Kidney (tissue), 14 donors: ENCODE measurements around the gene GNA12. TPM values are rescaled to one million over a fixed set of nuclear protein-coding genes. Genes with fewer than 3 reads are reported as not detected.

Source experiments
- DNase-seq, 5 donors: peaks; one replicate each; pipeline ENCODE4 v3.0.0-alpha.2; 2013 to 2020
- FAIRE-seq: peaks from 2 replicates; lab custom pipeline; 2012; peaks lifted over from hg19 to GRCh38; lab: Jason Lieb, UNC
- H3K27ac ChIP-seq, 2 donors: one replicate each; pipeline ENCODE4 v1.7.0; 2013; ENCODE audit warnings: low read depth in 2 of 2, low read length in 2 of 2, inconsistent platforms in 1 of 2
- H3K27me3 ChIP-seq: one replicate; pipeline ENCODE4 v1.7.1; 2013; ENCODE audit warnings: low read length, inconsistent platforms; ENCODE audit not compliant: control insufficient read depth, insufficient read depth
- H3K36me3 ChIP-seq, 3 donors: one replicate each; pipeline versions ENCODE4 v1.7.0 to v1.7.1; 2013; ENCODE audit warnings: low read length in 3 of 3, control low read depth in 1 of 3, inconsistent platforms in 1 of 3; ENCODE audit not compliant: insufficient read depth in 3 of 3, control insufficient read depth in 2 of 3
- H3K4me1 ChIP-seq, 3 donors: one replicate each; pipeline versions ENCODE4 v1.7.0 to v1.7.1; 2013; ENCODE audit warnings: low read length in 3 of 3, inconsistent platforms in 1 of 3, low read depth in 1 of 3; ENCODE audit not compliant: control insufficient read depth in 2 of 3, insufficient read depth in 2 of 3
- H3K4me3 ChIP-seq, 3 donors: one replicate each; pipeline versions ENCODE4 v1.7.0 to v1.8.1; 2013; ENCODE audit warnings: low read length in 3 of 3, control low read depth in 1 of 3, inconsistent platforms in 1 of 3
- H3K9ac ChIP-seq, 3 donors: one replicate each; pipeline versions ENCODE4 v1.7.0 to v1.7.1; 2013; ENCODE audit warnings: low read length in 3 of 3, control low read depth in 1 of 3, inconsistent platforms in 1 of 3
- H3K9me3 ChIP-seq, 3 donors: one replicate each; pipeline versions ENCODE4 v1.7.0 to v1.7.1; 2013; ENCODE audit warnings: low read length in 3 of 3, control low read depth in 1 of 3, inconsistent platforms in 1 of 3; ENCODE audit not compliant: control insufficient read depth in 2 of 3, insufficient read depth in 1 of 3
- intact Hi-C: fragments of 100-400 bp; cut with DNase I; formaldehyde crosslinking; loops from one replicate; pipeline ENCODE4 v1.11.1; 2022
- polyA plus RNA-seq: library from polyadenylated mRNA; stranded (reverse); fragments of 350-450 nt; fragmentation: Illumina TruSeq; extraction: RNeasy Lipid Tissue Mini Kit (QIAGEN cat#74804); gene quantifications from one replicate; pipeline ENCODE4 v1.2.3, GENCODE V29; 2014; ENCODE audit warnings: low read depth, low replicate concordance; ENCODE audit not compliant: insufficient read depth
- total RNA-seq: library from RNA; stranded (reverse); fragmentation: NEBNext Ultra II Directional; extraction: Animal tissue kit (Norgen Biotek cat#: 25700); gene quantifications from one replicate; pipeline ENCODE4 v1.2.1, GENCODE V29; 2021
- TF ChIP-seq, protein P1 (sequence below): IDR thresholded peaks from 3 replicates; pipeline ENCODE4 v1.5.1; 2012; ENCODE audit warnings: mild to moderate bottlenecking, moderate library complexity, borderline replicate concordance; ENCODE audit not compliant: insufficient read depth; ENCODE audit errors: extremely low read depth
- donor health status: control.
- donor health status: control.
- donor health status: control.
- donor health status: control.
- donor health status: control.
- donor health status: DM: yes; HTN: yes; CAD: no.
- donor health status: Normal renal cell carcinoma (clear cell type).

Gene GNA12
- total and polyA plus RNA-seq, 2 donors from 2014 or later: 16.5 to 41.1 TPM

- H3K36me3 ChIP-seq: no peaks in the 10 kb centered on the region
- no peaks in the 10 kb centered on the region for H3K9me3 ChIP-seq
- DNase-seq (peak in 1 of 5 donors; percentile 25), FAIRE-seq (no peak)
- no peak overlapping the region for H3K4me3 ChIP-seq
- intact Hi-C loops: no loop called here
- H3K9ac ChIP-seq: no peak overlapping the region
- no peak overlapping the region for H3K27ac ChIP-seq
- no peaks in the 10 kb centered on the region for H3K4me1 ChIP-seq
- H3K27me3 ChIP-seq: no peaks in the 10 kb centered on the region
- TF ChIP-seq, protein P1, sequence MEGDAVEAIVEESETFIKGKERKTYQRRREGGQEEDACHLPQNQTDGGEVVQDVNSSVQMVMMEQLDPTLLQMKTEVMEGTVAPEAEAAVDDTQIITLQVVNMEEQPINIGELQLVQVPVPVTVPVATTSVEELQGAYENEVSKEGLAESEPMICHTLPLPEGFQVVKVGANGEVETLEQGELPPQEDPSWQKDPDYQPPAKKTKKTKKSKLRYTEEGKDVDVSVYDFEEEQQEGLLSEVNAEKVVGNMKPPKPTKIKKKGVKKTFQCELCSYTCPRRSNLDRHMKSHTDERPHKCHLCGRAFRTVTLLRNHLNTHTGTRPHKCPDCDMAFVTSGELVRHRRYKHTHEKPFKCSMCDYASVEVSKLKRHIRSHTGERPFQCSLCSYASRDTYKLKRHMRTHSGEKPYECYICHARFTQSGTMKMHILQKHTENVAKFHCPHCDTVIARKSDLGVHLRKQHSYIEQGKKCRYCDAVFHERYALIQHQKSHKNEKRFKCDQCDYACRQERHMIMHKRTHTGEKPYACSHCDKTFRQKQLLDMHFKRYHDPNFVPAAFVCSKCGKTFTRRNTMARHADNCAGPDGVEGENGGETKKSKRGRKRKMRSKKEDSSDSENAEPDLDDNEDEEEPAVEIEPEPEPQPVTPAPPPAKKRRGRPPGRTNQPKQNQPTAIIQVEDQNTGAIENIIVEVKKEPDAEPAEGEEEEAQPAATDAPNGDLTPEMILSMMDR: no peak
Measured at GRCh38 chr7:2892549-2892948, 48.4 kb upstream of the GNA12 start.

DNA sequence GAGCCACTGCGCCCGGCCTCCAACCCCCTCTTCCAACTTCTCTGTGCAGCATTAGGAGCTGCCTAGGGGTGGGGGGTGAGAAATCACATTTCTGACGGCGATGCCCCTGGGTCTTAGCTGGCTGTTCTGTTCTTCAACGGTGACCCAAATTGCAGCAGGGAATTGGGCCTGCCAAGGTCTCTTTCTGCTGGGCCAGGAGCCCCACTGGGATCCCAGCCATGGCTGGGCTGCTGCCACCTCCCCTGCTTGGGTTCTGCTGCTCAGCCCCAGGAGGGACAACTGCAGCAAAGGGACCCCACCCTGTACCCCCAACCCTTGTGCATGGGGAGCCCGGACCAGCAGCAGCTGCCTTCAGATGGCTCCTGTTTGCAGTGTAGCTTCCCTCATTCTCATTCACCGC lies 43.7 kb upstream of the GNA12 start:
- no peak for FAIRE-seq
- intact Hi-C loops: loop anchor here (10.0 kb wide), 1 partner anchor 257 kb away; no protein-coding TSS in a partner anchor

GRCh38 chr7:2886900-2887299 lies 42.8 kb upstream of the GNA12 start:
- intact Hi-C loops: loop anchor here (10.0 kb wide), 1 partner anchor 258 kb away; no protein-coding TSS in a partner anchor
- FAIRE-seq (no peak), DNase-seq (peak in 4 of 5 donors; percentile 75 to 91 (median 86))
- Histone ChIP-seq H3K9me3 (no peaks in the 10 kb centered on the region), H3K27me3 (no peaks in the 10 kb centered on the region), H3K27ac (no peak overlapping the region), H3K36me3 (no peaks in the 10 kb centered on the region), H3K4me3 (no peak overlapping the region), H3K9ac (no peak overlapping the region), H3K4me1 (no peaks in the 10 kb centered on the region)
- TF ChIP-seq, protein P1: peak; percentile 81

More for the DNA sequence above, 43.7 kb upstream of the GNA12 start:
- H3K4me1 ChIP-seq: no peaks in the 10 kb centered on the region
- no peak for DNase-seq
- H3K27me3 ChIP-seq: no peaks in the 10 kb centered on the region
- H3K4me3 ChIP-seq: no peak overlapping the region
- no peak overlapping the region for H3K27ac ChIP-seq
- no peaks in the 10 kb centered on the region for H3K9me3 ChIP-seq
- H3K36me3 ChIP-seq: no peaks in the 10 kb centered on the region
- TF ChIP-seq, protein P1: no peak
- no peak overlapping the region for H3K9ac ChIP-seq

DNA sequence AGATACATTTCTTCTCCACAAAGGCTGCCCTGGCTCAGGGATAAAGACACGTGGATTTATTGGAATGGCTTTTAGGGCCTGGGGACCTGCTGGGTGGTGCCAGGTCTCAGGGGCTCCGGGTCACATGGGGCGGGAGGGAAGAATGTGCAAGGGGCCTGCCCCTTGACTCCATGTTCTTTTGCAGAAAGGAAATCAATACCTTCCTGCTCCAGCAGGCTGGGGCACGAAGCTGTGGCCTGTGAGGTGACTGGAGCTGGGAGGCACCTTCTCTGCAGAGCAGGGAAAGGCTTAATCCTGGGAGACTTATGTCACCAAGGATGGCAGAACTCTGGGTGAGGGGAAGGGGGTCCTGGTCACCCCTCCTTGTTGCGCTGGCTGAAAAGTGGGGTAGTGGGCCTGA lies 42.3 kb upstream of the GNA12 start:
- DNase-seq: no peak
- FAIRE-seq: no peak
- no peaks in the 10 kb centered on the region for H3K9me3 ChIP-seq
- H3K36me3 ChIP-seq: no peaks in the 10 kb centered on the region
- intact Hi-C loops: loop anchor here (10.0 kb wide), 1 partner anchor 258 kb away; no protein-coding TSS in a partner anchor
- TF ChIP-seq, protein P1: no peak
- no peaks in the 10 kb centered on the region for H3K27me3 ChIP-seq
- no peak overlapping the region for H3K4me3 ChIP-seq
- no peak overlapping the region for H3K27ac ChIP-seq
- H3K9ac ChIP-seq: no peak overlapping the region
- no peaks in the 10 kb centered on the region for H3K4me1 ChIP-seq
